ENCODE data around the gene POP4.

POP4 gene

GRCh38 chr19:29590278-29590677, 15.8 kb upstream of the POP4 start:
- H3K27ac ChIP-seq, result no peak overlapping the region
- TF ChIP-seq, protein P1, sequence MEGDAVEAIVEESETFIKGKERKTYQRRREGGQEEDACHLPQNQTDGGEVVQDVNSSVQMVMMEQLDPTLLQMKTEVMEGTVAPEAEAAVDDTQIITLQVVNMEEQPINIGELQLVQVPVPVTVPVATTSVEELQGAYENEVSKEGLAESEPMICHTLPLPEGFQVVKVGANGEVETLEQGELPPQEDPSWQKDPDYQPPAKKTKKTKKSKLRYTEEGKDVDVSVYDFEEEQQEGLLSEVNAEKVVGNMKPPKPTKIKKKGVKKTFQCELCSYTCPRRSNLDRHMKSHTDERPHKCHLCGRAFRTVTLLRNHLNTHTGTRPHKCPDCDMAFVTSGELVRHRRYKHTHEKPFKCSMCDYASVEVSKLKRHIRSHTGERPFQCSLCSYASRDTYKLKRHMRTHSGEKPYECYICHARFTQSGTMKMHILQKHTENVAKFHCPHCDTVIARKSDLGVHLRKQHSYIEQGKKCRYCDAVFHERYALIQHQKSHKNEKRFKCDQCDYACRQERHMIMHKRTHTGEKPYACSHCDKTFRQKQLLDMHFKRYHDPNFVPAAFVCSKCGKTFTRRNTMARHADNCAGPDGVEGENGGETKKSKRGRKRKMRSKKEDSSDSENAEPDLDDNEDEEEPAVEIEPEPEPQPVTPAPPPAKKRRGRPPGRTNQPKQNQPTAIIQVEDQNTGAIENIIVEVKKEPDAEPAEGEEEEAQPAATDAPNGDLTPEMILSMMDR (conservative IDR thresholded peaks at IDR 0.05), result no peak
- no peak for TF ChIP-seq ZFX (IDR thresholded peaks at IDR 0.05)

GRCh38 chr19:29591670-29592069, 14.4 kb upstream of the POP4 start:
- H3K27ac ChIP-seq, result no peak overlapping the region
- TF ChIP-seq ZFX (IDR thresholded peaks at IDR 0.05), result no peak
- TF ChIP-seq, protein P1 (conservative IDR thresholded peaks at IDR 0.05), result no peak

GRCh38 chr19:29593869-29594268, 12.2 kb upstream of the POP4 start:
- H3K27ac ChIP-seq, result no peak overlapping the region
- TF ChIP-seq, protein P1 (conservative IDR thresholded peaks at IDR 0.05), result no peak

GRCh38 chr19:29596080-29596727, 9.9 kb upstream of the POP4 start:
- TF ChIP-seq ZFX (IDR thresholded peaks at IDR 0.05), result no peak
- TF ChIP-seq, protein P1 (conservative IDR thresholded peaks at IDR 0.05), result no peak
- H3K27ac ChIP-seq, result no peak overlapping the region

DNA sequence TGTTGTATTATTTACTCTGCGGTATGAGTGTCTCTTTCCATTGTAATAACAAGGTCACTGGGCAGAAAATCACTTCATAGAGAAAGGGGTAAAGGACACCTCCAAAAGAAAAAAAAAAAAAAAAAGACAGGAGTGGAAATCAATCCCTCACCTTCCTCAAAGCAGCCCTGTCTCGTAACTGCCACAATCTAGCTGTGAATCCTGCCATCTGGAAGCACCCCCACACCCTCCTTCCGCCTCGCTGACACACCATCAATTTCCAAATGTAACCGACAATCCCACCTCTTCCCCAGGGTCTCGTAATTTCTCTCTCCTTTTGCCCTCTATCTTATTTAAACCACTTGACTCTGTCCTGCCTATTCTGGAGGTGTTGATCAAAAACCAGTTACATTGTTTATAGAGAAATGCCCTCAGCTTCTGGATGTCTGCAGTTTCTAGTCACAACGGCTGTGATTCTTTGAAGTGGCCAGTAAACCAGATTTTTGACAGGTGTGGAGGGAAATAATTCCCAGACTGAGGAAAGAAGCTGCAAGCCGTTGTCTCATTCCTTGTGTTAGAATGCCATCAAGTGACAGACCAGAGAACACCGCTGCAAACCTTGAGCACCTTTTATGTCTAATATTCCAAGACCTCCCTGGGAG, 9.1 kb upstream of the POP4 start:
- no peak for TF ChIP-seq ZFX (IDR thresholded peaks at IDR 0.05)
- TF ChIP-seq, protein P1 (conservative IDR thresholded peaks at IDR 0.05), result no peak; the same call in 1 of the 2 replicates
- H3K27ac ChIP-seq, result no peak overlapping the region

DNA sequence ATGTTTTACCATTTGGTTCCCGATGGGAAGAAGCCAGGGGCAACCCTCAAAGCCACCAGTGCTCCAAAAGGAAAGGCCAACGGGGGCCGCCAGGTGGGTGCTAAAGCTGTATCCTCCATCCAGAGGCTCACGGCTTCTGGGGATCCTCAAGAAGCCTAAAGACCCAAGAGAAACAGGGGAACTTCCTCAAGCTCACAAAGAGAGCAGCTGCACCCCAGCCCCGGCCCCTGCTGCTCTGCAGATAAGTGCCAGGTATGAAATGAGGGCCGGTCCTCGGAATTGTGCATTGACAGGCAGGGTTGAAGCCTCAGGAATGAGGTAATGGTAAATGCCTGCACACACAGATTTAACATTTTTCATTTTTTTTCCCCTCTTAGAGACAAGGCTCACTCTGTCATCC, 8.0 kb upstream of the POP4 start:
- TF ChIP-seq ZFX (IDR thresholded peaks at IDR 0.05), result no peak
- TF ChIP-seq, protein P1 (conservative IDR thresholded peaks at IDR 0.05), result no peak
- no peak overlapping the region for H3K27ac ChIP-seq

DNA sequence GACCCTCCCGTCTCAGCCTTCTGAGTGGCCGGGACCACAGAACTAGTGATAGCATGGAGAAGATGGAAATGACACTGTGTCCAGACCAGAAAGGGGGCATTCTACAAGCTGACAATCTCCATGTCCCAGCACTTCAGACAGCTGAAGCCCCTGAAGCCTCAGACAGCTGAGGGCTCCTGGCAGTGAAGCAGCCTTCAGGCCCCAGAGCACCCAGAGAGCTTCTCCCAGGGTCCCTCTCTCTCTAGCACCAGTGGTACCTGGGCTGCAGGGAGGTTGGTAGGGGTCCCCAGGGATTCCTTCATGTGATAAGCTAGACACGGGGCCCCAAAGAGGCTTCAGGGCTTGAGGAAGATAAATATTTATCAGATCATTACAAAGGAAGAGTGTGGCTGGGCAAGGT, 7.6 kb upstream of the POP4 start:
- TF ChIP-seq ZFX (IDR thresholded peaks at IDR 0.05), result no peak
- TF ChIP-seq, protein P1 (conservative IDR thresholded peaks at IDR 0.05), result no peak
- no peak overlapping the region for H3K27ac ChIP-seq
